Hematopoietic multipotent progenitor cell treated with erythropoietin and hydrocortisone succinate and interleukin-3 and kit ligand, for 6 days (in vitro differentiated cells): Measurements from ENCODE around the gene CLDN15.

ENCODE experiments used
- DNase-seq: peaks from one replicate; pipeline ENCODE4 v3.0.0-alpha.2; 2015

Gene CLDN15

DNA sequence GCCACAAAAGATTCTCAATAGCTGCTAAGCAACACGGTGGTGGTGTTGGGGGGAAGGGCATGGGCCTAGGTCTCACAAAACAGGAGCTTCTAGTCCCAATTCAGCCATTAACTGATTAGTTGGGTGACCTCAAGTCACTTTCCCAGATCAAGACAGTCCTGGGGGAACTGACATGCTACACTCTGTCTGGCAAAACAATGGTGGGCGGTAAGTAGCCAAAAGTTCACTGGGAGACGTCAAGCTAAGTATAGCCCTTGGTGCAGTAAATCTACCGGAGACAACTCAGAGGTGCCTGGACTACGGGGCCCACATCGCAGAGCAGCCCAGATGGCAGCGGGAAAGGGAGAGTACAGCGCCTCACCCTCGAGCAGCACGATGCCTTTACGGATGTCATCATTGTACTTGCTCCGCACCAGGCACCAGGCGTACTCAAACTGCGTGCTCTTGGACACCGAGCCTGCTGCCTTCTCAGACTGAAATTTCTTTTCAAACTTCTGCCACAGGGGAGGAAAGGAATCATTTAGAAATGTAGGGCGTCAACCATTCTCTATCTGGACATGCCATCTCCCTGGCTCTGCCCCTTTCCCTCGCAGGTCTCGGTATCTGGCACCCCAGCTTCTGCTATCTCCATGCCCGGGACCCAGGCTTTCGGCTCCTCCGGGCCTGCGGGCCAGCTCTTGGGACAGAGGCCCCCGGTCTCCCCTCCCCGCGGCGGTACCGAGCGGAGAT, 6.2 kb upstream of the CLDN15 start:
- DNase-seq = peak; percentile 94

DNA sequence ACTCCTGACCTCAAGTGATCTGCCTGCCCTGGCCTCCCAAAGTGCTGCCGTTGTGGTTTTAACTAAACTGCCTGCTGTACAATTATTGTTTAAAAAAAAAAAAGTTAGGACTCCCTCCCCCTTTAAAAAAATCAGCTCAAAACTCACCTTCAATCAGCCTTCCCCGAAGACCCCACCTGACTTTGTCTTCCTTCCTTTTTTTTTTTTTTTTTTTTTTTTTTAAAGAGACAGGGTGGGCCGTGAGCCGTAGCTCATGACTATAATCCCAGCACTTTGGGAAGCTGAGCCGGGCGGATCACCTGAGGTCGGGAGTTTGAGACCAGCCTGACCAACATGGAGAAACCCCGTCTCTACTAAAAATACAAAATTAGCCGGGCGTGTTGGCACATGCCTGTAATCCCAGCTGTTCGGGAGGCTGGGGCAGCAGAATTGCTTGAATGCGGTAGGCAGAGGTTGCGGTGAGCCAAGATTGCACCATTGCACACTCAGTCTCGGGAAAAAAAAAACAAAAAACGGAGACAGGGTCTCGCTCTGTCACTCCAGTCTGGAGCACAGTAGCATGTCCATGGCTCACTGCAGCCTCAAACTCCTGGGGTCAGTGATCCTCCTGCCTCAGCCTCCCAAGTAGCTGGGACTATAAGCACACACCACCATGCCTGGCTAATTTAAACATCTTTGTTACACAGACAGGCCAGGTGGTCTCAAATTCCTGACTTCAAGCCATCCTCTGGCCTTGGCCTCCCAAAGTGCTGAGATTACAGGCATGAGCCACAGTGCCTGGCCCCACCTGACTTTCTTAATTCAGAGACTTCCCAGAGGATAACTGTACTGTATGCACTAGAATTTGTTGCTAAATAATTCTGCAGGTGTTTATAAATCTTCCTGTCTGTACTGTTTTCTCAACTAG, 4.1 kb upstream of the CLDN15 start:
- no peak for DNase-seq

DNA sequence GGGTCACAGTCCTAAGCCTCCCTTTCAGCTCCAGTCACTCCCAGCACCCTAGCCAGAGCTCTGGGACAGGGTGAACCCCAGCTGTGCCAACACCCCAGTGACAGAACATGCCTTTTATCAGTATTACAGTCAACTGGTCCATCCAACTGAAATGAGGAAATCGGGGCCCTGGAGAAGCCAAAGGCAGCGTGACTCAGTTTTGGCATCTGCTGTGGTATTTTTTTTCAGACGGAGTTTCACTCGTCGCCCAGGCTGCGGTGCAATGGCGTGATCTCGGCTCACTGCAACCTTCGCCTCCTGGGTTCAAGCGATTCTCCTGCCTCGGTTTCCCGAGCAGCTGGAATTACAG, 3.4 kb upstream of the CLDN15 start:
- peak; percentile 76 for DNase-seq

DNA sequence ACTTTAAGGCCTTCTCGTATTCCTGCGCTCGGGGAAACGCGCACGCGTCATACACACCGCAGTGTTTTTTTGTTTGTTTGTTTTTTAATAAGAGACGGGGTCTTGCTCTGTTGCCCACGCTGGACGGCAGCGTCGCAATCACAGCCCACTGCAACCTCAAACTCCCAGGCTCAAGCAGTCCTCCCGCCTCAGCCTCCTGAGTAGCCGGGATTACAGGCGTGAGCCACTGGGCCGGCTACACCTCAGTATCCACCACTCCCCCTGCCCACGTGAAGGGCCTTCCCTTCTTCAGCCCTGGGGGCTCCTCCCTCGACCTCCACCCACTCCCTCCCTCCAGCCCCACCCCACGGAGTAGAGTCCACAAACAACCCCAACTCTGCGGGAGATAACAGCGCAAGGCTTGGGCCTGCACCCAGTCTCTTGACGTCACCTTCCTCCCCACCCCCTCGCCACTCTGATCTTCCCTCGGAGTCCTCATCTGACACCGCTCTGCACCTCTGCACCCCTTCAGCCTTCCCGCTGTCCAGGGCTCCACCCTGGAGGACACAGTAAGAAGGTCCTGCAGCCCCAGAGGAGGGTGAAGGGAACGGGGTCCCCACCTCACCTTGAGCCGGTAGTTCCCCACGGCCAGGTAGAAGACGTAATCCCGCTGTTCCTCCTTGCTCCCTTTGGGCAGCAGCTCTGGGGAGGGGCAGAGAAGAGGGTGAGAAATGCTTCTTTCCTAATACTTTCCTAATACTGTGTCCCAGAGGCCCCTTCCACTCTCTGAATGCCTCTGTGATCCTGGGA, 2.8 kb upstream of the CLDN15 start:
- peak; percentile 87 for DNase-seq

DNA sequence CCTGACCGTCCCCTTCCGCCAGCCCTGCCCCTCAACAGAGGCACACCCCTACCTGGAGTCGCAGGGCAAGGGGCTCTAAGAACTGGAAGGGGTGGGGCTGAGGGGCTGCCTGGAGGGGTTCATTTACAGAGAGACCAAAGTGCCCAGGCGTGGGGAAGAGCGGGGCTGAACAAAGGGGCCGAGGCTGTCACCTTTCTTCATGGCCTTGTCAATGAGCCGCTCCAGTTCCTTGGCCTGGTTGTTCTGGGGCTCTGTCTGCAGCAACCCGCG, 2.3 kb upstream of the CLDN15 start:
- DNase-seq = no peak

DNA sequence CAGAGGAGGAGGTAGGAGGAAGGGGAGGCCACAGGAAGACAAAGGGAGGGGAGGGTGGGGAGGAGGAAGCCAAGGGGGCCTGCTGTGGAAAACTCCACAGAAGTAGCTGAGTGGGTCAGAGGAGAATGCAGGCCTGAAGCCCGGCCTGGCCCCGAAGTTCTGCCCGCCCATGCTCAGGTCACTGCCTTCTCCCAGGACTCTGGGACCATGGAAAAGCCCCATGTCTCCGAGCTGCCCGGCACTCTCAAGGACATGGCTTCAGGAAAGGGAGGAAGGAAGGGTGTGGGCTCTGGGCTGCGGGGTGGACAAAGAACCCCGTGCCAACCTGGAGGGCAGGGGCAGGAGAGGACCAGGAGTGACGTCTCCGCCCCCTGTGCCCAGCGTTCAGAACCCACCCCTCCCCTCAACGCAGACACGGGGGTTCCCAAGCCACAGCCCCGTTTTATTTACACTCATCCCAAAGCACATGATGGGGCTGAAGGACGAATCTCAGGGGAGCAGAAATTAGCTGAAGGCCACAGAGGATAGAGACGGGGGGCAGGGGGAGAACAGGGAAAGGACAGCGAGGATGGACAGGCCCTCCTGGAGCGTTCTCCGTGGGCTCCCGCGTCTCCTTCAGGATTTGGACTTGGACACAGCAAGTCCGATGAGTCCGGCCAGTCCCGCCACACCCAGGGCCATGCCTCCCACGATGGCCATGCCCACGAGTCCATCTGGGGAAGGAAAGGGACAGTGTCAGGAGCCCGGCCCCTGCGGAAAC, 1.8 kb upstream of the CLDN15 start:
- DNase-seq = no peak

DNA sequence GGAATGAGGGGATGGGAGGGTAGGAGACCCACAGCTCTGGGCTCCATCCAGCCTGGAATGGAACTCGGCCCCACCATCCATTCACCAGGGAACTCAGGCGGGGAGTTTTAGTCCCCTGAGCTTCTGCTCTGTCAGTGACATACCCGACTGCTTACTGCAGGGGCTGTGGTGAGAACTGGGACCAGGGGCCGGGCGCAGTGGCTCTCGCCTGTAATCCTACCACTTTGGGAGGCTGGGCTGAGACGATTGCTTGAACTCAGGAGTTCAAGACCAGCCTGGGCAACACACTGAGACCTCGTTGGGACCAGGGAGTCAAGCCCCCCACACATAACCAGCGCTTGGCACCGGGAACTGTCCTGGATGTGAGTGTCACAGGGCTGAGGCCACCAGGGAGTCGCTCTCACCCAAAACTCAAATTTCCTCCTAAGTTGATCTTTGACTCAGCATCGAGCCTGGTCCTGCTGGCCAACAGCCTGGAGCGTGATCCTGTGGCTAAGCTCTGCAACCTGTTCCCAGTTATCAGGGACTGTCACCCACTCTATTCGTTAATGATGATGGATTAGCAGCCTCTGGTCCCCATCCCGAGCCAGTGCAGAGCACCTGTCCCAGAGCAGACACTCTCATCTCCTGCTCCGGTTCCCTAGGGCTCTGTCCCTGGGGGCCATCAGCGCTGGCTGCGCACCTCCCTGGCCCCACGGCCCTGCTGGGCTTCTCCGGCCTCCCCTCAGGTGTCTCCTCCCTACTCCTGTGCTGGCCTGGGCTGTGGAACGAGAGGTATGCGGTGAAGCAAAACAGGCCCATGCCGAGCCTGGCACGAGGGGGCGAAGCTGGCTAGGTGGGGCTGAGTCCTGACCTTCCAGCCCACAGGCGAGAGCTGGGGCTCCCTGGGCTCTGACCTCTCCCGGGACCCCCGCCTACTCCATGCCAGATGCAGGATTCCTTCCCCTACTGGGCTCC, 902 bp upstream of the CLDN15 start:
- DNase-seq = no peak

DNA sequence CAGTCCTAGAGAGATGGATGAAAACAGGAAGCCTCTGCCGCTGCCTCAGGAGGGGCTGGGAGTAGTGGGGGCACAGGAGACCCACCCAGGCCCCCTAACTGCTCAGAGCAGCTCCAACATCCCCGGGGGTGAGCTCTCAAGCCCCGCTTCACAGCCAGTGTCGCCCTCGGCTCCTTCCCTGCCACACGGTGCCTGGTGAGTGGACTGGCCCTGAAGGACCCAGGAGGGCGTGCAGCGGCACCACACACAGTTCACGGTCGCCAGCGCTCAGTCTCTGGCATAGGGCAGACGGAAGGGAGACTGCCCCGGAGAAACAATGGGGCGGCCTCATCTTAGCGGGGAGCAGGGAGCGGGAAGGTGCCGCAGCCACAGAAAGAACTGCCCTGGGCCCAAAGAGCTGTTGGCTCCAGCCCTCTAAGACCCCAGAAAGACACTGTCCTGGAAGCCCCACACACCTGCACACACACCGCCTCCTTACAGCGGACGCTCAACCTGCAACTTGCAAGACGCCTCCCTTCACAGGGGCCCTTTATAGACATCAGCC, 1.2 kb downstream of the CLDN15 start:
- DNase-seq = no peak

DNA sequence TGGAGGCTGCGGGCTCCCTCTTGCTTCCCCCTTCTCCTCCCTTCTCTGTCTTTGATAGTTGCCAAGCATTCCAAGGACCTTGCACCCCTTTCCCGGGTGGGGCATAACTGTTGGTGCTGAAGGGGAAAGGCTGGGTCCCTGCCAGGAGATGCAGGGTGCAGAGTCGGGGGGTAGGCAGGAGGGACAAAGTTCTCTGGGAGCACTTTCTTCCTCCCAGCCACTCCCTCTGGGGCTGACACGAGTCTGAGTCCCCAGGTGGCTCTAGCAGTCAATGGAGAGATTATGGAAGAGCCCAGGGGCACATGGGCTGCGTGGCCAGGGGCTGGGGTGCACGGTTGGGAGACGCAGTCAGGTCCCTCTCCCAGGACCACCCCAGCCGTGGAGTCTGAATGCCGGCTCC, 2.1 kb downstream of the CLDN15 start:
- no peak for DNase-seq

DNA sequence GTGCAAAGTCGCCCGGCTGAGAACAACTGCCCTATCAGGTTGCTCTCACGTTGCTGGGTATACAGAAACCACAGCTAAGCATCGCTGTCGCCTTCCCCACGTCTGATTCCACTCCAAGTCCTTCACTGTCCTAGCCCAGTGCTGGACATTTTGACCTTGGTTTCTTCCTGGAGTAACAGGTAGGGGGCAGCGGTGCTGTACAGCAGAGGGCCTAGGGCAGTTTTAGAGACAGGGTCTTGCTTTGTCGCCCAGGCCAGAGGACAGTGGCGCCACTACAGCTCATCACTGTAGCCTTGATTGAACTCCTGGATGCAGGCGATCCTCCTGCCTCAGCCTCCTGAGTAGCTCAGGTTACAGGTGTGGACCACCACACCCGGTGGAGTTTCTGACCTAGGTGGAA, 2.6 kb downstream of the CLDN15 start:
- peak; percentile 55 for DNase-seq

DNA sequence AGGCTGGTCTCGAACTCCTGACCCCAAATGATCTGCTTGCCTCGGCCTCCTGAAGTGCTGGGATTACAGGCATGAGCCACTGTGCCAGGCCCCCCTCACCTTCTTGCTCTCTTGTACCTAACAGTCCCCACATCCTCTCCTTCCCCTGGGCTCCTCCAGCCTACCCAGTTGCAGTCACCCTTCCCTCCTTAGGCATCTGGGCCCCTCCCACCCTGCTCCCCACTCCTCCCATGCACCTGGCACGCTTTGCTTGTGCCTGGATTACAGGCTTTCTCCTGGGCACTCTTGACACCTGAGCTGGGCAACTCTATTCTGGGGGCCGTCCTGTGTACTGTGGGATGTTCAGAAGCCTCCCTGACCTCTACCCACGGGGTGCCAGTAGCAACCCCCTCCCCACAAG, 3.0 kb downstream of the CLDN15 start:
- no peak for DNase-seq

DNA sequence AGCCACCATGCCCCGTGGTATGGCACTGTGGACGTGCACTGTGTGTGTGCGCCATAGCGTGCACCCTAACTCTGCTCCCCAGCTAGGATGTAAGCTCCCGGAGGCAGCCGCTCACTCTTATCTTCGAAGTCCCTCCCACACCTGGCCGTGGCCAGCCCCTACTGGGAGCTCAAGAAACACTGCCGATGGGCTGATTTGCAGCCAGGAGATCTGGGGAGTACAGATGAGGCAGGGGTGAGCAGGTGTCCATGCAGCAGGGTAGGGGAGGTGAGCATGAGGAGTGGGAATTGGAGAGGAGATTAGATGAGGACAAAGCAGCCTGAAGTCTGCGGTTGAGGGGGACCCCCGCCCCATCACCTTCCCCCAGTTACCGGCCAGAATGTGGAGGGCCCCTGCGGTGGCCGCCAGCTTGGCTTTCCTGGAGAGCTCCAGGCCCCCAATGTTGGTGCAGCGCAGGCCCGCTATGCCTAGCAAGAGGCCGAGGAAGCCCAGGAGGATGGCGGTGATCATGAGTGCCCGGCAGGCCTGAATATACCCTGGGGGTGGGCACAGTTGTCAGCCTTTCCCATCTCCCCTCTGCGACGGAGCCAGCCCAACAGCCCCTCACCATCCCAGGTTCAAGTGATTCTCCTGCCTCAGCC, 3.6 kb downstream of the CLDN15 start:
- DNase-seq = peak; percentile 49

DNA sequence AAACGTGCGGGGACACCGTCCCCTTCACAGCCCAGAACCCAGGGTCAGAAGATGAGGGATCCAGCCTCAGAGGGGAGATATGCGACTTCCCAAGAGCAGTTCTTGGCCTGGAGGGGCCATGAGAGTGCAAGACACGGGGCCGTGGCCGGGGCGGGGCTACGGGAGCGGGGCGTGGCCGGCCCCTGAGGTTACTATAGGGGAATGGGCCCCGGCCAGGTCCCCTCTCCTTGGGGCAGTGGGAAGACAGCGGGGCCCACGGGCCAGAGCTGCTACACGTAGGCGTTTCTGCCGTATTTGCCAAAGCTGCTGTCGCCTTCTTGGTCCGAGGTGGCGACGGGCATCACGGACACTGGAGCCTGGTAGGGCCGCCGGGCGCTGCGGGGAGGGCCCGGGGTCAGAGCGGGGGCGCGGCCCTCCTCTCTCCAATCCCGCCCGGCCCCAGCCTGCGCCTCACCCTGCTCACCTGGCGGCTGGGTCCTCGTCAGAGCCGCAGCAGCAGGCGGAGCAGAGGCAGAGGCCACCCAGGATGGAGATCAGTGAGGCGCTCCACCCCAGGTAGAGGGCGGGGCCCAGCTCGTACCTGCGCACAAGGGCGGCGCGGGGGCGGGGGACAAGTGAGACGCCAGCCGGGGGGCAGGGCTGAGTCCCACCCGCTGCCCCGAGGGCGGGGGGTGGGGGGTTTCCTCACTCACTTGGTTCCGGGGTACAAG, 5.3 kb downstream of the CLDN15 start:
- no peak for DNase-seq

DNA sequence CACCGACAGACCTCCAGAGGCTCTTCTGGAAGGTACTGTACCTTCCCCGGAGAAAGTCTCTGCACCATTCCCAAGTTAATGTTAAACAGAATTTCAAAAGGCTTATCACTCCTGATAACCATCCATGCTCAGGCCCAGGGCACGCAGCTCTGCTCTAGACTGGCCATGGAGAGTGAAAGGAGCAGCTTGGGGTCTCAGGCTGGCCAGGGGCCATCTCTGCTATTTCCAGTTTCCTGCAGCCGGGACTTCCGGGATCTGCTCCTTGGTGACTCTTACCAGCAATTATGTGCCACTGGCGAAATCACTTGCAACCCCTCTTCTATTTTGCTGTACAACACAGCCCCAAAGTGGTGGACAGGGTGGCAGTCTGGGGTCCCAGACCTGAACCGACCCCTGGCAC, 6.0 kb downstream of the CLDN15 start:
- no peak for DNase-seq

DNA sequence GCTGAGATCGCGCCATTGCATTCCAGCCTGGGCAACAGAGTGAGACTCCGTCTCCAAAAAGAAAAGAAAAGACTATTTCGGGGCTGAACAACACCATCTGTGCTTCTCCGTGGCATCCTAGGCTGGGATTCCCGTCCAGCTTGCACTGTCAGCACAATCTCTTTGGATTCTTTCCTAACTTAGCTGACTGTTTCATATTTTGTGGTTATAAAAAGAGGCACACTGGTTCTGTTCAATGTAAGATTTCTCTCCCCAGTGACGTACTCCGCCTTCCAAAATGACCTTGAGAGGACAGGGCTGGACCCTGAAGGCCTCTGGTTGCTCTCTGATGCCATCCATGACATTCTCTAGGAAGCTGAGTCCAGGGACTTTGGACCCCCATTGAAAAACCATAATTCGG, 10.9 kb downstream of the CLDN15 start:
- no peak for DNase-seq

DNA sequence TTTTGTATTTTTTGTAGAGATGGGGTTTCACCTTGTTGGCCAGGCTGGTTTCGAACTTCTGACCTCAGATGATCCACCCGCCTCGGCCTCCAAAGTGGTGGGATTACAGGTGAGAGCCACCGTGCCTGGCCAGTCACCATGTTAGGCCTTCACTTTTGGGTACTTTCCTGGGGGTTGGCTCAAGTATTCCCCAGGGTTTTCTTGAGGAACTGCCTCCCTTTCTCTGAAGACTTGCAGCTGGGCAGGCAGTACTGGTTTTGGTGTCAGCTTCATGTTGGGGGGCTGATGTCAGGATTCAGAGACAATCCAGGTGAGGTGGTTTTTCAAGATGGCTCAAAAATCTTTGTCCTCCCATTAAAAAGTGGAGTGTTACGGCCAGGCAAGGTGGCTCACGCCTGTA, 12.0 kb downstream of the CLDN15 start:
- no peak for DNase-seq

DNA sequence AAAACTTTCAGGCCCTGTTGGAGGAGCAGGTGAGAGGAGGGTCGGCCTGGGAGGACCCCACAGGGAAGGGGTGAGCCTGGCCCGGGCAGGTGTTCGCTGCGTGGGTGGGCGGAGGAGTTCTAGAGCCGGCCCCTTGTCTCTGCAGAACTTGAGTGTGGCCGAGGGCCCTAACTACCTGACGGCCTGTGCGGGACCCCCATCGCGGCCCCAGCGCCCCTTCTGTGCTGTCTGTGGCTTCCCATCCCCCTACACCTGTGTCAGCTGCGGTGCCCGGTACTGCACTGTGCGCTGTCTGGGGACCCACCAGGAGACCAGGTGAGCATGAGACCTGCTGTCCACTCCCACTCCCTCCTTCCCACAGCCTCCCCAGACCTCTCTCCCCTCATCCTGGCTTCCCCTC, 14.1 kb downstream of the CLDN15 start:
- no peak for DNase-seq

DNA sequence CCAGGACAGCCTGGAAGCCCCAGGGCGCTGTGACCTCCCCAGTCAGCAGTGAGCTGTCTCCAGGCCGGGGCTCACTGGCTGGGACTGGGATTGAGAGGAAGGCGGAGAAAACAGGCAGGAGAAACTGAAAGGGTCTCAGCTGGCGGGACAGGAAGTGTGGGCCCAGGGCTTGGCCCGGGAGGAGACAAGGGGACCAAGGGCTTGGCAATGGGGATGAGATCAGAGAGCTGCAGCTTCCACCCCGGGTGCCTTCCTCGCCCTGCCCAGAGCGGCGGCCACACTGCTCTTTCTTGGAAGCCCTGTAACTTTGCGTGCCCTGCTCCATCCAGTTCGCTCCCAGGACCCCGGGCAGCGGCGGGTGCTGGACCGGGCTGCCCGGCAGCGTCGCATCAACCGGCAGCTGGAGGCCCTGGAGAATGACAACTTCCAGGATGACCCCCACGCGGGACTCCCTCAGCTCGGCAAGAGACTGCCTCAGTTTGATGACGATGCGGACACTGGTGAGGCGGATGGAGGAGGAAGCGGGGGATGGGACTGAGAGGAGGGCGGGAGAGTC, 15.2 kb downstream of the CLDN15 start:
- DNase-seq = no peak

DNA sequence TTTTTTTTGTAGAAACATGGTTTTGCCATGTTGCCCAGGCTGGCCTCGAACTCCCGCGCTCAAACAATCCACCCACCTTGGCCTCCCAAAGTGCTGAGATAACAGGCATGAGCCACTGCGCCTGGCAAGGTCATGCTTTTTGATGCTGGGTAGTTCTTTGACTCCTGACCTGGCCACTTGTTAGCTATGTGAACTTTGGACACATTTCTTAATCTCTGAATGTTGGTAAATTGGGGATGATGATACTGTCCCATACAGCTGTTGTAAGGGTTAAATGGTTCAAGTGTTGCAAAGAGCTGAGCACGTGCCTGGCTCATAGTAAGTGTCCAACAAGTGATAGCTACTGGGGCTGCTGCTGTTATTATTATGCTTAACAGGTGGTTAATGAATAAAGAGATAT, 17.3 kb downstream of the CLDN15 start:
- DNase-seq = peak; percentile 34
